HG03460 (cell line): ENCODE results near the gene TRIM65.

ENCODE experiments used
- ATAC-seq: cut with Tn5 transposase; IDR thresholded peaks from one replicate; pipeline ENCODE4 v1.9.1; 2021; ENCODE audit not compliant: unreplicated experiment

The TRIM65 gene

DNA sequence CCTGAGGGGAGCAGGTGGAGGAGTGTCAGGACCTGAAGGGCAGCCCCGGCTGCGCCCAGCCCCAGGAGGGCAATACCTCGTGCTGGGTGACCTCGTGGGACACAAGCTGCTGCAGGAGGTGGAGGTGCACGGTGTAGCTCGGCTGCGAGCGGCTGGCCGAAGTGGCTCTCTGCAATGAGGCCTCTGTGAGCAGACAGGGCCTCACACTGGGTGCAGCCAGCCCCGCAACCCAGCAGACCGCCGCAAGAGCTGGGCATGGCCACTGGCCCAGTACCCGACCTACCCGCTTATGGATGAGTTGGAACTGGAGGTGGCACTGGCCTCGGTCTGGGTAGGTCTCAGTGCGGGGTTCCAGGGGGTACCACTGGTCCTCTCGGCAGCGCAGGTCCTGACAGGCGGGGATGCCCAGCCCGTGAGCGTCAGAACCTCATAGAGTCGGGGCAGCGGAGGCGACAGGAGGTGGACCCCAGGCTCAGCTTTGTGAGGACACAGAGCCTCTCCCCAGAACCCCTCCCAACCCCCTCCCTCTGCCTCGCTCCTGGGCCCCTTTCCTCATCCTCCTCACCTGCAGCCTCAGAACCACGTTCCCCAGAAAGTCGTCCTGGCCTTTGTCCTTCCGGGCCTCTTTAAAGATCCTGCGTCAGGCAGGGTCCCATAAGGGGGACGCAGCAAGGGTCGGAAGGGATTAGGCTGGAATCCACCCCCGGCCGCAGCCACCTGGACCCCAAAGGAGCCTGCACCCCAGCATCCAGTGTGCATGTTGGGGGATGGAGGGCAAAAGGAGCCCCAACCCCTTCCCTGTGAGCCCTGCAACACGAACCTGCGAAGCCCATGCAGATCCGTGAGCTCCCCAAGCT lies 56.6 kb downstream of the TRIM65 start:
- ATAC-seq, result no peak
